GM12874 (cell line): ENCODE data around the gene SARNP.

ENCODE experiments used
- TF ChIP-seq, protein P1 (sequence below): IDR thresholded peaks from 2 replicates; pipeline ENCODE4 v1.5.1; 2011; ENCODE audit warnings: low read depth, mild to moderate bottlenecking, control low read depth, low read length, moderate library complexity; ENCODE audit not compliant: insufficient read depth

The SARNP gene

GRCh38 chr12:55843431-55843830 lies 25.9 kb upstream of the SARNP start:
- TF ChIP-seq, protein P1, sequence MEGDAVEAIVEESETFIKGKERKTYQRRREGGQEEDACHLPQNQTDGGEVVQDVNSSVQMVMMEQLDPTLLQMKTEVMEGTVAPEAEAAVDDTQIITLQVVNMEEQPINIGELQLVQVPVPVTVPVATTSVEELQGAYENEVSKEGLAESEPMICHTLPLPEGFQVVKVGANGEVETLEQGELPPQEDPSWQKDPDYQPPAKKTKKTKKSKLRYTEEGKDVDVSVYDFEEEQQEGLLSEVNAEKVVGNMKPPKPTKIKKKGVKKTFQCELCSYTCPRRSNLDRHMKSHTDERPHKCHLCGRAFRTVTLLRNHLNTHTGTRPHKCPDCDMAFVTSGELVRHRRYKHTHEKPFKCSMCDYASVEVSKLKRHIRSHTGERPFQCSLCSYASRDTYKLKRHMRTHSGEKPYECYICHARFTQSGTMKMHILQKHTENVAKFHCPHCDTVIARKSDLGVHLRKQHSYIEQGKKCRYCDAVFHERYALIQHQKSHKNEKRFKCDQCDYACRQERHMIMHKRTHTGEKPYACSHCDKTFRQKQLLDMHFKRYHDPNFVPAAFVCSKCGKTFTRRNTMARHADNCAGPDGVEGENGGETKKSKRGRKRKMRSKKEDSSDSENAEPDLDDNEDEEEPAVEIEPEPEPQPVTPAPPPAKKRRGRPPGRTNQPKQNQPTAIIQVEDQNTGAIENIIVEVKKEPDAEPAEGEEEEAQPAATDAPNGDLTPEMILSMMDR = no peak

DNA sequence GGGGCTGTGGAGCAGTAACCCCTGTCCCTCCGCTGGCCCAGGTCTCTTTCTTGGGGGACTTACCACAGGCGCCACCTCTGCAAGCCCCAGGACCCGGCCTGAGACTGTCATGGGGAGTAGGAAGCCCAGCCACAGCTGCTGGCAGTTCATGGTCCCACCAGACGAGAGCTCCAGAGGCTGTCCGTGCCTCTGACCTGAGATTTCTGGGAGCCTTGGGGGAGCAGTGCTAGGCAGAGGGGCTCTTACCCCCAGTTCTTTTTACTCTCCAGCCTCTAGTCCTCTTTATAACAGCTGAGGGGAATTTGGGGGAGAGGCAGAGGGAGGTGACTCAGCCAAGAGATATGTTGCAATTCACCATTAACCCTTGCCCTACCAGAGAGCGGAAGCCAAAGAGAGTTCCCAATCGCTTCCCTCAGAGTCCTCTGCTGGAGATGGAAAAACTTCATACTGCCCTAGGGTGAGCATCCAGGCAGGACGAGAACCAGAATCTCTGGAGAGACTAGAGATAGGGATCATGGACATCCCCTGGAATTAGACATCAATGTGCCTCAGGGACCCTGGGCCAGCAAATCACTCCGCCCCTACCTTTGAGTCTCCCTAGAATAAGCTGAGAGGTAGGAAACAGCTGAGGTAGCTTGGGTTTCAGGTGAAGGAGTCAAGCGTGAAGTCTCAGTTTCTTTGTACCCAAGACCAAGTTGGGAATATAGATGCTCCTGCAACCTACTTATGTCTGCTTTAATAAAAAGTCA lies 25.3 kb upstream of the SARNP start, which contains the start of gene MMP19:
TSS of gene MMP19 (minus strand) at position 256 of the 749 bp plus-strand sequence. CDS start at position 150, 106 bp downstream.
- TF ChIP-seq, protein P1 = no peak

GRCh38 chr12:55840581-55841351 lies 23.2 kb upstream of the SARNP start:
- TF ChIP-seq, protein P1 = no peak

DNA sequence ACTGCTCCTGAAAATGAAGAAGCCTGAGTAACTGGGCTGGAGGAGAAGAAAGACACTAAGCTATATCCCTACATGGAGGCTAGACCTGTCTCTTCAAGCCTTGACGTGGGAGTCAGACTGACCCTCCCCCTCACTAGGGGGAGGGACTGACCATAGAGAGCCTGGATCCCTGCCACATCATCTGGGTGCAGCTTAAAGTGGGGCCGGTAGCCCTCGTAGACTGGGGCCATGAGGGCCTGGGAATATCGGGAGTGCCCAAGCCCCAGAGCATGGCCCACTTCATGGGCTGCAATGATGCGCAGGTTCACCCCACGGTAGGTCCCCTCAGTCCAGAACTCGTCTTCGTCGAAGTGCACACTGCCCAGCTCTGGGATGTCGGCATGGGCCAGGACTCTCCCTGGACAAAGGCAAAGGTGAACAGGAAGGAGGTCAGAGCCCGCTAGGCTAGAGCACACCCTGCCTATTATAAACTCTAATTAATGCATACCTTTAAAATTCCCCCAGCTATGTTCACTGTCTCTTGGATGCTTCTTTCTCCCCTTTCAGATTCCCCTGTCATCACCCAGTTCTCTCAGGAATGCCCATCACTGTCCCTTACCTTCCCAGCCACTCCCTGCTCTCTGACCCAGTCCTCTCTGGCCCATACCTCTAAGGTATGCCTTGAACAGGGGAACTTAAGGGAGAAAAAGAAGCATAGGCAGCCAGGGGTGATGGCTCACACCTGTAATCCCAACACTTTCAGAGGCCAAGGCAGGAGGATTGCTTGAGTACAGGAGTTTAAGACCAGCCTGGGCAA lies 22.0 kb upstream of the SARNP start:
- TF ChIP-seq, protein P1 = no peak

DNA sequence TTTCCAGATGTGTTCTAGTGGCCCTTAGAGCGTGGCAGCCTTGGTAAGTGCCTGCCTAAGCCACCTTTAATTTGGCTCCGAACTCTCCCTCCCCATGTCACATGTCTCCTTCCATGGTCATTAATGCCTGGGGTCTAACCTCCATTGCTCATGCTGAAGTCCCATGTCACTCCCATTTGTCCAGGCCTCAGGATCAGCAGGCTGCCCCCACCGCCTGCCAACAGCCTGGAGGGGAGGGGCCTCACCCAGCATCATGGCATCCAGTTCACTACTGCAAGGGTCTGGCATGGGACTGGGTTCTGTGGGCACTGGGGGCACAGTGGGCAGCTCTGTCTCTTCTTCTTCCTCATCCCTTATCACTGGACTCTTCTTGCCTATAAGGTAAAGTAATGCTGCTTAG lies 20.8 kb upstream of the SARNP start:
- TF ChIP-seq, protein P1 = no peak

DNA sequence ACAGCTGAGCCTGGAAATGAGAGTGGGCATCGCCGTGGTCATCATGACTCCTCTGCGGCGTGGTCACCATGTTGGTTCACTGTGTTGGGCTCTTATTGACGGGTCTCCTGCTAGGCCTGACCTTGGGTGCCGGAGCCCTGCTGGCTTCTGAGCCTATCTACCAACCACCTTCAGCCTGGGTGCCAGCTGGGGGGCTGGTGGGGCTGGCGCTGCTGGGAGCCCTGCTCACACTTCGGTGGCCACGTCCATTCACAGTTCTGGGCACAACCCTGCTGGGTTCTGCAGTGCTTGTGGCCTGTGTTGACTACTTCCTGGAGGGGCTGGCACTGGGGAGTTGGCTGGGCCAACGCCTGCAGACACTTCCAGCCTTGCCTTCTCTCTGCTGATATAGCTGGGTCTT lies 15.5 kb upstream of the SARNP start:
- TF ChIP-seq, protein P1 = no peak

DNA sequence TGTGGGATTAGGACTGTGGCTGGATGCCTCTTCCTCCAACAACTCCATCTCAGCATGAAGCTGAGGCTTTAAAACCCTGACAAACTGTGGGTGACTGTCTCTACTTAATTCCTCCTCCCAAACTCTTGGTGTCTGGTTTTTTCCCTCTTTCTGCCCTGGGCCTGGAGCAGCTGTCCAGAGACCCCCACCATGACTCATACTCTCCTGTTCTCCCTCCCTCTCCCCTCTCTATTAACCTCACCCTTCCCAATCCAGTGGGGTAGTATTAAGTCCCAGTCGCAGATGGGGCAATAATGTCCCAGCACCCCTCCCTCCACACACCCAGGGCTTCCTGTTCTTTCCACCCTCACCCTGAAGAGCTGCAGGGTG lies 13.9 kb upstream of the SARNP start:
- TF ChIP-seq, protein P1 = no peak
